NCI-H146 treated with DMSO at 0.1 percent for 48 hours (cell line): ENCODE results near the gene RGS2.

ENCODE experiments used
- DNase-seq: peaks from one replicate; lab custom pipeline; 2025; ENCODE audit not compliant: unreplicated experiment; lab: John Stamatoyannopoulos, UW

The RGS2 gene

DNA sequence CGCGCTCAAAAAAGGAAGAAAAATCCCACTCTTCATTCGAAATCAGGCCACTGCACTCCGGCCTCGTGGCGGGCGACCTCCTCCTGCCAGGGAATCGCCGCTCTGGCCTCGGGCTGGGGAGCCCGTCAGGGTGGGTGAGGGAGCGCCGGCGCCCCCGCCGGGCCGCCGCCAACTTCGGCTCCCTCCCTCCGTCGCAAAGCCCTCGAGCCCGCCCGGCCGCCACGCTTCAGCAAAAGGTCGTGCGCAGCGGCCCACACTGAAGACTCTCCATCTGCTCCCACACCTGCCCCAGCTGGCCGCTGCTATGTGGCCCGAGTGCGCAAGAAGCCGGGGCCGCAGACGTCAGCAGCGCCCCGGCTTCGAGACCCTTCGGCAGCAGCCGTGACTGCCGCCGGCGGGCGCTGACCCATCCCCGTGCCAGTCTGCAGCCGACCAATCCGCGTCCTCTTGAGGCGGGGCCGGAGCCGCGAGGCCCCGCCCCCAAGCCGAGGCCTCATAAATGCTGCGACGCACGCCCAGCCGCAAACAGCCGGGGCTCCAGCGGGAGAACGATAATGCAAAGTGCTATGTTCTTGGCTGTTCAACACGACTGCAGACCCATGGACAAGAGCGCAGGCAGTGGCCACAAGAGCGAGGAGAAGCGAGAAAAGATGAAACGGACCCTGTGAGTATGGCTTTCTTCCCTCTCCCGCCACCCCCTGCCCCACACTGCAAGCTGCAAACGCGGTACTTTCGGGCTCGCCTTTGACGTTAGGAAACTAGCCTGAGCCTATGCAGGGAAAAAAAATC lies at the start of gene RGS2:
TSS of gene RGS2 (plus strand) at position 522 of the 789 bp plus-strand sequence. CDS start at position 555, 33 bp downstream.
- DNase-seq: peak; percentile 90

GRCh38 chr1:192759104-192759503 lies 49.7 kb upstream of the RGS2 start:
- no peak for DNase-seq

DNA sequence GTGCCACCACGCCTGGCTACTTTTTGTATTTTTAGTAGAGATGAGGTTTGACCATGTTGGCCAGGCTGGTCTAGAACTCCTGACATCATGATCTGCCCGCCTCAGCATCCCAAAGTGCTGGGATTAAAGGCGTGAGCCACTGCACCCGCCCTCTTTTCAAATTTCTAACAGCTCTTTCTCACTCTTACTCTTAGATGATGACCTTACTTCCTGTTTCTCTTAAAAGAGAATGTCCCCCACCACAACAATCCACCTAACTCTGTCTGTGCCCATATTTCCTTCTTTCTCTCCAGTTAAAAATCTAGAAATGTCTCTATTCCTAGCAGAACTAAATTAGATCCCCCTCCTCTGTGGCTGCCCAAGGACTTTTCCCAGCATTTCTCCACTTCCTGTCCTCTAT lies 46.6 kb upstream of the RGS2 start:
- no peak for DNase-seq

DNA sequence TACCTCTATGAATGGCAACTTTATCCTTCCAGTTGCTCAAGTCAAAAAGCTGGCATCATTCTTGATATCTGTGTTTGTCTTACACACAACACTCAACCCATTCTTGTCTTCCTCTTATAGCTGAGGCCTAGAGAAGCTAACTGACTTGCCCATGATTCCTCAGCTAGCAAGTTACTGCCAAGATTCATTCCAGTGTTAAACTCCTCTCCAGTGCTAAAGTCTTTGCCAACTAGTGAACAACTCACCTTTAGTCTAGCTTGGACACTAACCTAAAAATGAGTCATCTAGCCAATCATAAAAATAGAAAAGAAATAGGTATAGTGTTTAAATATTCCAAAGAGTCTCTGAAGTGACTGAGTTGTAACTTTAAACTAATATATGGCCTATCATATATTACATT lies 45.6 kb upstream of the RGS2 start:
- no peak for DNase-seq

- no peak for DNase-seq
These were observed 45.1 kb upstream of the RGS2 start for GRCh38 chr1:192763756-192764155.

GRCh38 chr1:192764675-192765074 lies 44.2 kb upstream of the RGS2 start:
- DNase-seq: no peak

DNA sequence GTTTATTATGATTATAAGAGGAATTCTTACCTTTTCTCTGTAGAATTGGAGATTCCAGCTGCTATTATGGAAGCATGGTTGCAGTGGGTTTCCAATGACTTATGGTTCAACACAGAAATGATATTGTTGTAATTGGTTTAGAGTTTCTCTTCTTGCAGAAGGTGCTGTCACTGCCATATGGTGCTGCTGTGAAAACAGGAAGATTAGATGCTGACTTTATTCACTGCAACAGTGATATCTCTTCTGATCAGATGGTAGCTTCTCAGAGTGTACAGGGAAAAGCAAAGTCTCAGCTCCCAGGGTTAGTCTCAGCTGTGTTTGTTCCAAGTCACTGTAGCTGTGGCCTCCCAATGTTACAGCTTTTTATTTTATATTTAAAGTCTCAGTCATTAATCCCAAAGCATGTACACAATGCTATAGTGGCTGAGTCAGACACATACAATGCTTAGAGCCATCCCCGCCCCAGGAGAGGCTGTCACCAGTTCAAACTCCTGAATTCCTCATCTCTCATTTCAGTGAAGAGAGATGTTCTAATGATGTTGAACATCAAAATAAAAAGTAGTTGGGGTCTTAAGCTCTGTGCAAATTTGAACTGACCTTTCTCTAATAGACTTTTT lies 42.7 kb upstream of the RGS2 start:
- DNase-seq: no peak

DNA sequence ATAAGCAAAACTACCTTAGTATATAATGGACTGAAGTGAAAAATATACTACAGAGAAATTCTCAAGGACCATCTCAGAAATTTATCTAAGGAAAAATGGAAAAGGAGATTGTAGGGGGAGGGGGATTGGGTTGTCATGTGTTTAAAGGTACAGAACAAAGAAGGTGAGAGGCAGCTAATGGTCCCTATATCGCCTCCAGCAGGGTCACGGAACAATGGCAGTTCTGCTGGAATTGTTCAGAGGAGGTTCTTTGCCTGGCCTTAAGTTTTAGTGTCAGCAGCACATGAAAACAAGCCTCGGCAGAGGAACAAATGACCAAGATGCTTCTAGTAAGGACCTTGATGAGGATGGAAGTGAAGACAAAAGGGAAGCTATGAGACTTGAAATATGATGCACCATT lies 42.0 kb upstream of the RGS2 start:
- no peak for DNase-seq

GRCh38 chr1:192767798-192768197 lies 41.0 kb upstream of the RGS2 start:
- DNase-seq: no peak

GRCh38 chr1:192768463-192768862 lies 40.4 kb upstream of the RGS2 start:
- DNase-seq: no peak

GRCh38 chr1:192771341-192771740 lies 37.5 kb upstream of the RGS2 start:
- no peak for DNase-seq

DNA sequence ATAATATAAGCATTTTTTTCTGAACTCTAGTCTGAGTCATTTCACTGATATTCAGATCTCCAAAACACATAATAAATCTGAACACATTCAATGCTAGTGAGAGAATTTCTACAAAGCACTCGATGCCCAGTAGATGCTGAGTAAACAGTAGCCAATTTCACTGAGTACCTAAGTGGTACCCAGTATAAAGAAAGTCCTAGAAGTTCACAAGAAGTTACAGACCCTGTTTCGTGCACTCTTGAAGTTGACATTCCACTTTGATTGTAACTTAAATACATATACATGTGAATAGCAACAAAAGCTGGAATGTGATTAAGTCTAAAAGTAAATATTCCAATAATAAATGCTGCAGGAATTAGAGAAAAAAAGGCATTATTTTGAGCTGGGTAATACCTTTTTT lies 33.2 kb upstream of the RGS2 start:
- no peak for DNase-seq

GRCh38 chr1:192776206-192776605 lies 32.6 kb upstream of the RGS2 start:
- DNase-seq: no peak

DNA sequence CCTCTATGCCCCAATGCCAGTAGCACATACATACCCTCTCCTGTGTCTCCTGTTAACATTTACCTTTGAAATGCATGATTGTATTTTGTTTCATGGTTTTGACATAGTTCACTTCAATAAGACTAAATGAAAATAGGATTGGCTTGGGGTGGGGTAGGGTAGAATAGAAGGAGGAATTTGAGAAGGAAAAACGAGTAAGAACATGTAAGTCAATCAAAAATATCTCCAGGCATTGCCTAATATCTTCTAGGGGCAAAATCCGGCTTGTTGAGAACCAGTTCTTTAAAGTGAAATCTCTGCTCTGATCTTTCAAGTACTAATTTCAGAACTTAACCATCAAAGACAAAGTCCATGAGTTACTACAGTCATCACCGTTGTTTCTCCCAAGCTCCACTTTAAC lies 31.8 kb upstream of the RGS2 start:
- no peak for DNase-seq

- no peak for DNase-seq
These were observed 25.0 kb upstream of the RGS2 start for GRCh38 chr1:192783791-192784190.

DNA sequence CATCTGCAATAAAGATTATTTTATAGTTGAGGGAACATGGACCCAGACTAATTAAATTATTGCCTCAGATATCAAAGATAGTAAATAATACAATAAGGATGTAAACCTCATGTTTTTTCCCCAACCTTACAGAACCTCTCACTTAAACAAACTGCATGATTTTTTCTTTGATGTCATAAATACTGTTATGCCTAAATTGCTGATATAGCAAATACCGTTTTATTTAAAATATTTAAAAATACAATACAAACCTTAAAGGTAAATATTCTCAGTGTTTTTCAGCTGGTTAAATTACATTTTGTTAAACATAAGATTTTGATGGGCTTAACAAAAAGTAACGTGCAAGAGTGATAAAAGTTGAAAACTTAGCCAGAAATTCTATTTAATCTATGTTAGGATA lies 24.4 kb upstream of the RGS2 start:
- no peak for DNase-seq

DNA sequence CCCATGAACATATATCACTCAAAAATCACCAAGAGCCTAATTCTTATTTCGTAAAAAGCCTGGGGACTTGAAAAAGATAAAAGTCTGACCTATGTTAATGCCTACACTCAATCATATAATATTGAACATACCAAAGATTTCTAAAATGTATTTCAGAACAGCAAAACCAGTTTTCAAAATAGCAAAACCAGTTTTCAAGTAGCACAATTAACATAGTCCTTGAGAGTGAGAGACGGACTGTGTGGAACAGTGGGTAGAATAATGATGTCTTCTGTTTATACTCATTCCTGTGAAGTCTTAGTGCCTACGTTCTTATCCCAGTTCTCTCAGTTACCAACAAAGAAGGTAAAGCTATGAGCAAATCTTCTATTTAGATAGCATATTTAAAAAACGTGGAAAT lies 22.3 kb upstream of the RGS2 start:
- no peak for DNase-seq

- DNase-seq: no peak
These were observed 20.8 kb upstream of the RGS2 start for GRCh38 chr1:192787914-192788585.

DNA sequence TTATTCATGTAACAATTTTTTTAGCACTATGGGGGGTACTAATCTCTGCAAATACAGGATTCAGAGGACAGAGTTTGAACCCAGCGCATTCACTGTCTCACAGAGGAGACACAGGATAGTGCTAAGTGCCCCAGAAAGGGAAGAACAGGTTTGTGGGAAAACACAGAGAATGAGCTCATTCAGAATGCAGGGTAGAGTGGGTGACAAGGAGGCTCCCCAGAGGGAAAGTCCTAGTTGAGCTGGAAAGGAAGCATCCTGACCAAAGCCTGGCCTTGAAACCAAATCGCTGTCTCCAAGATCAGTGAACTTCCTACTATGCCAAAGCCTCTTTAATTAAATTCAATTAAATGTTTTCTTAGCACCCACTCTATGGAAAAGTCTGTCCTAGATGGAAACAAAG lies 19.0 kb upstream of the RGS2 start:
- no peak for DNase-seq

DNA sequence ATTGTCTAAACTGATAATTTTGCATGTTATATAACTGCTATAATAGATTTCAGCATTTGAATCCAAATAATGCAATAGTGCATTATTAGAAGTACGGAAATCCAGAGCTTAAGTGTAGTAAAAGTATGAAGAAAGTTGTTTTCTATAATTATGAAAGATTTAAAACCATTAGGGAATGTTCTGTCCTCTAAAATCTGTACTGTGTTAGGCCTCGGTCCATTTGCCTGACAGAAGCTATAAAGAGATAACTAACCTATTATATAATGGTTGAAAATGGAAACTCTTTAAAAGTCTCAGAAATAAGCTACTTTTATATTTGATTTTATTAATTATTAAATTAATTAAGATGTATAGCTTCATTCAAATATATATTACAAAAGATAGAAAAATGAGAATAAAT lies 16.2 kb upstream of the RGS2 start:
- no peak for DNase-seq

DNA sequence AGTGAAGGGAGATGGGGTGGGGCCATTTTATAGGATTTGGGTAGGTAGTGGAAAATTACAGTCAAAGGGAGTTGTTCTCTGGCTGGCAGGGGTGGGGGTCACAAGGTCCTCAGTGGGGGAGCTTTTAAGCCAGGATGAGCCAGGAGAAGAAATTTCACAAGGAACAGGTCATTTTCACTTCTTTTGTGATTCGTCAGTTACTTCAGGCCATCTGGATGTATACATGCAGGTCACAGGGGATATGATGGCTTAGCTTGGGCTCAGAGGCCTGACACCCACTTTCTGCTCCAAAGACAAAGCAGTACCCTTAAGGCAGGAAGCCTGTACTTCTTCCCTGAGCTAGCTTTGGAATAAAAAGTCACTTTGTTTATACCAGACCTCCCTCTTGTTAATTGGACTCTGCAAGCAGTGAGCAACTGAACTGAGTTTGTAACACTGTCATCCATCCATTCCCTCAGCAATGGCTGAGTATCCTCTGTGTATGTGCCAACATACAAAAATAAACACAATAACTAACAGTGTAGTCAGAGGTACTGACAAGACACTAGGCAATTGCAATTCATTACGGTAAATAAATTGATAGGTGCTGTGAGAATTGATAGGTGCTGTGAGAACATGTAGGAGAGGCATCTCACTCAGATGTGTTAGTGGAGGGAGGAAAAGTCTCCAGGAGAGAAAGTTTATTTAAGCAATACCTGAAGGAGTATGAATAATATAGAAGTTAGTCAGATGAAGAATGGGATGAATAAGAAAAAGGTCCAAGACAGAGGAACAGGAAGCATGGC lies 14.7 kb upstream of the RGS2 start:
- no peak for DNase-seq

GRCh38 chr1:192794768-192795035 lies 14.1 kb upstream of the RGS2 start:
- DNase-seq: no peak
